ENCODE data around the gene DLGAP5.

DLGAP5 gene

DNA sequence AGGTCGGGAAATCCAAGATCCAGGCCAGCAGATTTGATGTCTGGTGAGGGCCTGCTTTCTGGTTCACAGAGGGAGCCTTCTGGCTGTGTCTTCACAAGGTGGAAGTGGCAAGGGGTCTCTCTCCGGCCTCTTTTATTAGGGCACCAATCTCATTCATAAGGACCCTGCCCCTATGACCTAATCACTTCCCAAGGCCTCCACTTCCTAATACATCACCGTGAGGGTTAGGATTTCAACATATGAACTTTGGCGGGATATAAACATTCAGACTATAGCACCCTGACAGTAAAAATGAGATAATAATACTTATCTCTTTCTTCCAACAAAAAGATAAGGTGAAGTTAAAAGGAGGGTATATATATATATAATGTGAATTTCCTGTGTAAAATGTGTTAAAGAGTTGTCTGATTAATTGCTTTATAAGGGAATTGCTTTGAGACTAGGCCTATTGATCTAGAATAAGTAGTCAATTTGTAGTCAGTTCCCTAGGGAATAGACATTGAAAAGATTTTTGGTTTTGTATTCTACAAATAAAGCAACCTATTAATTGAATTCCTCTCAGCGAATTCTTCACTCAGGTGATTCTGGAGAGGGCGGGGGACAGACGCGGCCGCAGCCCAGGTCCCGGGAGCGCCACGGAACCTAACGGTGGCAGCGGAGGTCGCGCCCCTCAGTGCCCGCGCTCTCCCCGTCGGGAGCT, 62.8 kb downstream of the DLGAP5 start:
- no peak for DNase-seq

DNA sequence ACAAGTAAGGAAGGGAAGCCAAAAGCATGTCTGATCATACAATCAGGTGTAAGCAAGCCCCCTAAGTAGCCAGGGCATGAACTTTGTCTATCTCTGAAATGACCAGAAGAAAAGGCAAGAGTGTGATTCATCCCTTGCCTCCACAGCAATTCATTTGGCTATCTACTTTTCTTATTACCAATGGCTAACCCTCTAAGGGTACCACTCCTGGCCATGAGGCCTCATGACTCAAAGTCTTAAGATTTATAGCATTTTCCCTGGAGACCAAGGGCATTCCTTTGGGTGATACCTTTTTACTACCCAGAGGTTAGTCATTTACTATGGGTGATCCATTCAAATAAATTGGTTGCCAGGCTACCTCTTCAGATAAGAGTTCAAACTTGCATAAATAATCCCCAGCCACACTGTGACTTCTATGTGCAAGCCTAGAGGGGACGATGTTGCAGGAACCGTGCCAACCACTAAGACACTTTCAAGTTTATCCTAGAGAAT, 63.9 kb downstream of the DLGAP5 start:
- no peak for DNase-seq

DNA sequence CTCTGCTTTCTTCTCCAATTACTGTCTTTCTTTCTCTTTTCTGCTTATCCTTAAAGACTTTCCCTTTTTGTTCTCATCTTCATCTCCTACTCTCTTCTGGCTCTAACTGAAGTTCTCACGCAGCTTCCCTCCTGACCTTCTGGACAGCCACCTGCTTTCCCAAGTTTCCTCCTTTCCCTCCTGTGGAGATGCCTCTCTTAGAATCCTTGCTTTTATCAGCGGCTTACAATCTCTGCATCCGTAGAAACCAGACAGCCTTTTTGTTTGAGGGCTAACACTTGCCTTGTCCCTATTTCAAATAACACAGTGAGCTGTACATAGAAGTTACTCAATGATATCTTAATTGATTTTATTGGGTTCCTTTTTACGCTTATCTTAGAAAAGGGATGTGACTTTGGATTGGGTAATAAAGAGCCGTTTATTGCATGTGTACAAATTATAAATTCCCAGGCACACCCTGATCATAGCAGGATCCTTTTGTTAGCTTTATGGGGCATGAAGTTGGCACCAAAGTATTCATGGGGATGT, 64.4 kb downstream of the DLGAP5 start:
- DNase-seq = no peak

DNA sequence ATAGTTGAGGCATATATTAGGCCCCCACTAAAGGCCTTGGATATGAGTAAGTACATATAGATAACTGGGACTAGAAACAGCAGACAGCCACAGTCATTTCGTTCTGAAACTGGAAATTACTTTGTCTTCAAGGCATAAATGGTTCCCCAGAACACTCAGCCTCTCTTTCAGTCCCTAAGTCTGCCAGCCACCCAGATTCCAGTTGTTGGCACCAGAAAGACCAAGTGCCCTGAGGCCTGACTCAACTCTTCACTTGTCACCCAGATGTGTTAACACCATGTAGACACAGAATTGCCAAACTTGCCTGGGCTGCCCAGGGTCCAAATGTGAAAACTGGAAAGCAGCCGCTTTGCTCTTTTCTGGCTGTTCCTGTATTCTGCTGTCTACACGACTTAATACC, 65.4 kb downstream of the DLGAP5 start:
- no peak for DNase-seq

DNA sequence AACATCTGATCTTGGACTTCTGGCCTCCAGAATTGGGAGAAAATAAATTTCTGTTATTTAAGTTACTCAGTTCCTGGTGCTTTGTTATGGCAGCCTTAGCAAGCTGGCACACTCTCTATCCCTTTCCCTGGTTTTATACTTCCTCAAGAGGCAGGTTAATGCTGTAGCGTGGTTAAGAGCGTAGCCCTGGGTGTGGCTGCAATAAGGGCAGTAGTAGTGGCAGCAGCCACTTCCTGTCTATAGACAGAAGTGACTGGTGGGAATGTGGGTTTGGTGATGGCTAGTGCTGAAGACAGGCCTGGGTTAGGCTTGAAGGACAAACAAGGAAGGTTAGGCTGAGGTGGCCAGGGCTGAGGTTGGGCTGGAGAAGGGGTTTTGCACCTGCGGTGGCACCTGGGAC, 66.0 kb downstream of the DLGAP5 start:
- DNase-seq = no peak

DNA sequence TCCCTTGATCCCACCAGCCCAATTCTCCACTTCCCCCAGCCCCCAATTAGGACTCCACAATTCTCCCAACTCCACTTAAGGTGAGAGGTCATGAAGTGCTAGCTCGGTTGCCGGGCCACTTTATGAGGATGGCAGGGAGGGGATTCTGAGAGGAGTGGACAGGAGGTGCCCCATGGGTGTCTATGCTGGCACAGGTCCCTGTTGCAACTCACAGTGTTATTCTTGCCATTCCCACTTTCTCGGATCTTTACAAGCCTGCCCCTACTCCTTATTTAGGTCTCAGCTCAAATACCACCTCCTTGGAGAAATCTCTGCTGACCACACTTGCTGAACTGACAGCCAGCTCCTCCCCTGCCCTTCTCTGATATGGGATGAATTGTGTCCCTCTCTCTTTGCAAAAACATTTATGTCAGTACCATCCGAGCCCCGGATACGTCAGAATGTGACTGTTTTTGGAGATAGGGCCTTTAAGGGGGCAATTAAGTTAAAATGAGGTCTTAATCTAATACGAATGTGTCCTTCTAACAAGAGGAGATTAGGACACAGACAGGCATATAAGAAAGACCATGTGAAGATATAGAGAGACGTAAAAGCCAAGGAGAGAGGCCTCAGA, 66.5 kb downstream of the DLGAP5 start:
- DNase-seq = no peak

DNA sequence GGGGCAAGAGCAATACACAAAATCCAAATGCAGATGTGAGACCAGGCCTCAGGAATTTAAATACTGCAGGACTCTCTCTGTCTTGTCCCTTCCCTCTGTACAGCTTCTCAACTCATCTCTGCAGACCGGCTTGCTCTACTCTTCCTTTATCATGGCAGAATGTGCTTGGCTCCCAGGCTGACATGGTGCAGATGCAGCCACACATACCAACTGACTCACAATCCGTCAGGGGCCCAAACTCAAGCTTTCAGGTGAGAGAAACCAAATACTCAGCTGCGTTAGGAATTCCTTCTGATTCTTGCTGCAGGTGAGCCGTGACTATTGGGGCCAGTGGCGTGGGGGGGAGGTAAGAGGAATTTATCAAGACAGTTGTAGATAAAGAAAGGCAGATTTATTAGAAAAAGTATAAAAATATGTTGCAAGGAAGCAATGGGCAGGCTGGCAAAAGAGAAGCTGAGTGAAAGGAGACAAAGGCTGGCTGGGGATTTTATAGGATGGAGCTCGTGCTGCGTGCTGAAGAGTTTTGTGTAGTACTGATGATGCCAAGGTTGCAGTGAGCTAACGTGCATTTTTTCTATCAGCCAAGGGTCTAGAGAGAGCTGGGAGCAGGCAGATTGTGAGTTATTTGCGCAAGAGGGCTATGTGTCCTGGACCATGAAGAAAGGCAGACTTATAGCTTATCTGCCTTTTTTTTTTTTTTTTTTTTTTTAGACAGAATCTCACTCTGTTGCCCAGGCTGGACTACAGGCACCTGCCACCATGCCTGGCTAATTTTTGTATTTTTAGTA, 67.3 kb downstream of the DLGAP5 start:
- DNase-seq = no peak

DNA sequence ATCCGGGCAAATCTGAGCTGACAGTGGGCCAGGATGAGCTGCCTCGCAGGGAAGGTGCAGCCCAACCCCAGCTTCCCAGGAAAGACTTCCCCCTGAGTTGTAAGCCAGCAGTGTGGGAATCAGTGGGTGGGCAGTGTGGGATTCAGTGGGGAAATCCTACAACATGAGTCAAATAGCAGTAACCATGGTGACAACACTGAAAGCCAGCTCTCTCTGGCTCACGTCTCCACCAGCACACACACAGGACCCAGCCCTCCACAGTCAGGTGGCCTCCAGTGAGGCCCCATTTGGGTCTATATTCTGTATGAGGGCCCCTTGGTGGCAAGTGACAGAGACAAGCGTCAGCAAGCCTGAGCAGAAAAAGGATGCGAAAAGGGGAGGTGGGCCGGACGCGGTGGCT, 68.3 kb downstream of the DLGAP5 start:
- DNase-seq = no peak

DNA sequence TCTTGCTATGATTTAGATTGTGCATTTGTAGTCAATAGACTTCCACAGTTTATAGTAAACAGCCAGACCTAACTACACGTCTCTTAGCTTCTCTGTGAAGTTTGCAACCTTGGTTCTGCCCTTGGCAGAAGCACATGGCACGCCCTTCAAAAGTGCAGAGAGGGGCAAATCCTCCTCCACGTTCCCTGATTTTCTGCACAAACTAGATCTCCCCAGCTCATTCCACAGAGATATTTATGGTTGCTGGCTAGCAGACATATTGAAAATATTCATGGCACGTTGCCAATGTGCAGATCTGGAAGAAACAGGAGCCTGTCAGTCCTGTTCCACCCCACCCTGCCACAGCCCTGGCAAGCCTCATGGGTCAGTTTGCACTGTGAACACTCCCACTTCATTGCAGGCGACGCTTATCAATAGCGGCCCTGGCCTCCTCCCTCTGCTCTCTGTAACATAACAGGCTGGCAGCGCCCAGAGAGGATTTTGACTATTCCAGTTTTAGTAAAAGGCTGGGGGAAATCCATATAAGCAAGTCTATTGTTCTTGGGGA, 68.9 kb downstream of the DLGAP5 start:
- DNase-seq = no peak

DNA sequence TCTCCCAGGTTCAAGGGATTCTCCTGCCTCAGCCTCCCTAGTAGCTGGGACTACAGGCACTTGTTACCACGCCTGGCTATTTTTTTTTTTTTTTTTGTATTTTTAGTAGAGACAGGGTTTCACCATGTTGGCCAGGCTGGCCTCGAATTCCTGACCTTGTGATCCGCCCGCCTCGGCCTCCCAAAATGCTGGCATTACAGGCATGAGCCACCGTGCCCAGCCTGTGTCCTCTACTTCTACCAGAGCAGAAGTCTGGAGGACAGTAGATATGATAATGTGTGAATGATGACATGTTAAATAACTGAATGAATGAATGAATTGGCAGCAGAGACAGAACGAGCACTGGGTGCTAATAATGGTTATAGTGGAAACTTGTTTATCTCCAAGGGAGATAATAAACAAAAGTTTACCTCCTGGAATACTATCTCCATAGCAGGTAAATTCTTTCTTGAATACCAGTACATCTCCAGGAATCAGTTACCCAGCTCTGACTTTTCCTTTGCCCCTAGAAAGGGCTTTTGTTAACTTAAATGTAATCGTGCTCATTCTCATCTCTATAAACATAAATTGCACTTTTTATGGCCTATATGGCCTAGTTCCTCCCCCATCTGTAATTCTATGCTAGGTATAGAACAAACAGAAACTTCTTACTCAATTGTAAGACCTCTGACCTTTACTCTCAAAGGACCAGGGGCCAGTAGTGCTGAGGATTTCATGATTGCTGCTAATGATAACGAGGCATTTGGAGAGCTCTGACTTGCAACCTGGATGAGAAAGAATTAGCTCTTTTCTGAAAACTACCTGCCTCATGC, 69.6 kb downstream of the DLGAP5 start:
- DNase-seq = no peak

DNA sequence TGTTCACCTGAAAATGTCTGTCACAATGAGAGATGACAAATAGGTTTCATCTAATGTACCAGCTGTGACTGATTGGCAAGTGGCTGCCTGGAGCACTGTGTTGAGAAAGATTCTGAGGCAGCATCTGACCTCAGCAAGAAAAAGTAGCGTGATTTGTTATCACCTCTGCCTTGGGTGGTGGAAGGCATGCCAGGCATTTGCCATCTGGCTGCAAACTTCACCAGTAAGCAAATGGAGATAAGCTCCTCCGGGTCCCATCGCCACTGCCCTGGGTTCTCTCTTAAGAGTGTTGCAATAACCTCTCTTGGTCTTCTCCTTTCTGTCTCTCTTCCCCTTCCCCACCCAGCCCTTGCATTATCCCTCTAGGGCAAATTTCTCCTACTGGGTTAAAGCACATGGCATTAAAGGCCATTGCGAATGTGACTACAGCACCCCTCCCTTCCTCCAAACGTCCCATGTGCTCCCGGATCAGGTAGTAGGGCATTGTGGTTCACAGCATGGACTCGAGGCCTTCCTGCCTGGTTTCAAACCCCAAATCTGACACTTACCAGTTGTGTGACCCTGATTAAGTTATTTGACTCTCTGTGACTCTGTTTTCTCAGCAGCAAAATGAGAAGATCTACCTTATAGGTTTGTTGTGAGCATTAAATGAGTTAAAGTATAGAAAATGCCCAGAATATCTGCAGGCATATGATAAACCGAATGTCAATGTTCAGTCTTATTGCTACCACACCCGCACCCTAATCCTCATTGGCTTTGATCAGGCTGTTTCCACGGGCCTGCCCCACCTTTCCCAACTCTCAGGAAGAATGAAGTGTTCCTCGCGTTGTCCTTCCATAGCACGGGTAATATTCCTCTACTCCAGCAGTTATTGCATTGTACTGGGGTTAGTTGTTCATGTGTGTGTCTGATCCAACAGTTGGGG, 70.6 kb downstream of the DLGAP5 start:
- DNase-seq = no peak

DNA sequence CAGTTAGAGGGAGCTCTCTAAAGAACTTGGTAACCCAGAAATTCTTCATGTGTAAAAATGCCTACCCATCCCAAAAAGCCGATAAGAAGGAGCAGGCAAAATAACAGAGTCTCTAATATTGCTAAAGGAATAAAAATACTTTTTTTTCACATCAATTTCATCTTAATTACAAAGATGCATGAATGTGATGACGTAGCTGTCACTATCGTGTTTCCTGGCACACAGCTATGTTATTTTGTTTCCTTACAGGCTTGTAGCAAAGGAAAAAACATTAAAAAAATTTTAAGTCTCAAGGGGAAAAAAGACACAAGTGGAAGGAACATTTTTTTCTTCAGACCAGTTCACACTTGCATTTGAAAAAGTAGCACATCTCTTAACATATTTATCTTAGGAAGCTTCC, 72.6 kb downstream of the DLGAP5 start:
- DNase-seq = no peak

DNA sequence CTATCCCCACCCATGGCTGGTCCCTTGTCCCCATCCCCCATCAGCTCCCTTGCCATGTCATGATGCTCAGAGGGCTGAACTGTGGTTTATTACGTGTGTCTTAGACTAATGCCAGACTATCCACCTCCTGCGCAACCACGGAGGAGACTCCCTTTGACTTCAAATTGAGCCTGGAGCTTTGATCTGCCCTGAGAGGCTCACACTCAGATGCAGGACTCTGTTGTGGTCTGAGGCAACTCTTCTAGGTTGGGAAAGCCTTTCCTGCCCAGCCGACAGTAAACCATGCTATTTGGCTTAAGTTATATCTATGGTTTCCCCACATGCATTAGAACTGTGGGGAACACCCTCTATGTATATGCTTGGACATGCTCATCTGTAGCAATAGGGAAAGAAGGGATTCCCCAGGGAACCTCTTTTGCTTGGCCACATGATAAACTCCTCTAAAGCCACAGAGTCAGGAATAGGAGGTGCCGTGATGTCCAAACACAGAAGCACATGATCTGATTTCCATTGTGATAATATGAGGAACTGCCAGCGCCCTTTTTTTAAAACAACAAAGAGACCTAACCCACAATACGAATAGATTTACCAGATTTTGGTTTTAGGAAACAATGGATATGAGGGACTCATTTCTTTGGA, 73.5 kb downstream of the DLGAP5 start:
- DNase-seq = no peak

DNA sequence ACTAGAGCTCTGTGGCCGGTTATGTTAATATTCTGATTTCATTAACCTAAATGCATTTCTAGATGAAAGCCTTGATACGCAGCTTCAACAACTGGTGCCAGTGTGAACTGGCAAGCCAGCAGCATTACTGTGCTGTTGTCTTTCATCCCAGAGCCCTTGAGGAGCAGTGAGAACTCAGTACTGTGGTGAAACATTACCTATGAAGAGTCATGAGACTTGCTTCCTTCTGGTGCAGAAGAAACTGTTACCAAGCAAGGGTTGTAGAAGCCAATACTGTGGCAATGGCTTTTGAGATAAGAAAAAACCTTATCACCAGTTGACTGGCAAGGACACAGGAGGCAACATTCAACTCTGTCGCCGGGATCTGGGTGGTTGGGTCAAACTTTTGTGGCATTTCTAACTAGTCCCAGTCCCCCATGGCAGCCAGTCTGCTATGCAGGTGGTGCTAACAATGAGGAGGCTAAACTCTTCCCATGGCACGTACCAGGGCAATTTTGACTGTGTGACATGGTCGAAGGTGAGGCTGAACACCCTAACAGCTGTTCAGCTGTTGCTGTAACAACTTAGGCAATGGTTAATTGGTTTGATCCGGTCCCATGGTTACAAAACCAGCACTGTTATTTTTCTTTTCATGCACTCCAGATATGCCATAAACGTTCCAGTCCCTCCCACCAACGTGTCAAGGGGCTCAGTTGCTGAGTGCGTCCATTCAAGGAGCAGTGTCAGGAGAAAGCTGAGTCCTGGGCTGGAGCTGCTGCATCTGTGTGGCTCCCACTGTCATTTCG, 74.9 kb downstream of the DLGAP5 start:
- no peak for DNase-seq

DNA sequence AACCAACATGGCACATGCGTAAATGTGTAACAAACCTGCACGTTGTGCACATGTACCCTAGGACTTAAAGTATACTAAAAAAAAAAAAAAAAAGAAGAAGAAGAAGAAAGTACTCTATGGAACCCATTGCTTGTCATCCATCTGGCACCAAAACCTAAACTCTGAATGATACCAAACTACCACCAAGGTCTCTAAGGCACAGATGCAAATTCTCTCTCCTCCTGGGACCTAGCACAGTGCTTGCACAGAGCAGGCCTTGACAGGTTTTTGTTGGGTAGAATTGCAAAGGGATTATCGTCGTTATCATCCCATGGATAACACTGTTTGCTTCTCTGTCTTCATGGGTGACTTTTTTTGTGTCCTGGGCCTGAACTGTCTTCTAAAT, 75.5 kb downstream of the DLGAP5 start:
- DNase-seq = no peak

DNA sequence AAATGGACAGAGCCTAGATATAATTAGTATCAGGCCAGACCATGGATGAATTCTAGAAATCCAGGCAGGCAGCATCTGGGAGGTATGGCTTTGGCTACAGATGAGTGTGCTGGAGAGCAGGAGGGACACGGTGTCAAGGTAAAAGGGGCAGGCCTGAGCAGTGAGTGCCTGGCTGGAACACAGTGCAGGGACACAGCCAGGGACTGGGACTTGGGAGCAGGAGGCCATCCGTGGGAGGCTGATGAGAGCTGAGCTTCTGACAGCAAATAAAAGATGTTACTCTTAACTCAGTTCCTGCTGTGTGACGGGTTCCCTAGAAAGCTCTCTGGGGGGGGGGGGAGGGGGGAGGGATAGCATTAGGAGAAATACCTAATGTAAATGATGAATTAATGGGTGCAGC, 75.9 kb downstream of the DLGAP5 start:
- no peak for DNase-seq

DNA sequence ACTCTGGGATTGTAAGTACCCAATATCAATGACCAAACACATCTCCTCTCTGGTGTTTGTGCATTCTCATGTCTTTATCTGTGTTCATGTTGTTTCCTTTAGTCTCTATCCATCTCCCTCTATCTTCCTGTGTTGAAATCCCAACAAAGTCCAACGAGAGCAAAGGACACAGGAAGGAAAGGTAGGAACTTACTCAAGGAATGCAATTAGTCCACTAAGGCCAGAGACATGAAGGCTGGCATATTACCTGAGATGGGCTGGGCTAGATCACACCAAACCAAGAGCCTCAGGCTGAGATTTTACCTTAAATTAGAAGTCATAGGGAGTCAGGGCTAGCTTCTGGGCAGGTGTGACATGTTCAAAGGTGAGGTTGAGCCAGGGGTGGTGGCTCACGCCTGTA, 76.7 kb downstream of the DLGAP5 start:
- DNase-seq = no peak

DNA sequence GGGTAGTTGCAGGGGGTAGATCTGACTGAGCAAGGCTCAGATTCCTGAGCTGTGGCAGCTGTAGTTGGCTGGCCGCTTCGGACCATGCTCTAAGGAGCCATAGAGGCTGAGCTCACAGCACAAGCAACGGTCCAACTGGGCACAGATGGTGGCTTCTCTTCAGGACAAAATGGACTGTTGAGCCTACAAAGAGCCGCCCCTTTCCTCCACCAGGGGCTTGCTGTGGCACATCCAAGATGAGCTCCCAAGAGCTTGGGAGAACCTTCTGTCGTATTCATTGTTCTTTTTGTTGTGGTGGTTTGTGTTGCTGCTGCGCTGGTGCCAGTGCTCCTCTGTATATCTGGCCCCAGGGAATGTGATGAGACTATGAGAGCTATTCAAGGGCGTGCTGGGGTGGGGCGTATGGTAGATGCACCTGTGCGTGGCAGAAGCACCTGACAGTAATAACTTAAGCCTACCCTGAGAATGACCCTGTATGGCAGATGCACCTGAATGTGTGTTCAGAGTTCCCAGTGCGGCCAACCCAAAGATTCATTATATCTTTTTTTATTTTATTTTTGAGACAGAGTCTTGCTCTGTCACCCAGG, 80.2 kb downstream of the DLGAP5 start:
- no peak for DNase-seq

DNA sequence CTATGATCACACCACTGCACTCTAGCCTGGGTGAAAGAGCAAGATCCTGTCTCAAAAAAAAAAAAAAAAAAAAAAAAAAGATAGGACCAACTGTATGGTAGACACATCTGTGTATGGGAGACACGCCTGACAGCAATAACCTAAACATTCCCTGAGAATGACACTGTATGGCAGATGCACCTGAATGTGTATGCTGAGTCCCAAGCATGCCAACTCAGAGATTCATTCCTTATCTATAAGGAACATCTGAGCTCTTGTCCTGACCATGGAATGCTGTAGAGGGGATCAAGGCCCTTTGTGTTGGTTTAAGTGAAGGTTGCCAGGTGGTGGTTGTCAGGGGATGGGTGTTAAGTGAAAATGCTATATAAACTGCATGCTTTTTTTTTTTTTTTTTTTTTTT, 81.5 kb downstream of the DLGAP5 start:
- no peak for DNase-seq

Measured in activated effector memory CD4-positive, alpha-beta T cell treated with Interleukin-2 at 50 U/mL for 16 hours (primary cell).